CD4-positive, alpha-beta T cell treated with Interleukin-17A for 4 hours (primary cell): ENCODE data around the gene THPO.

Source experiments
- DNase-seq: peaks from one replicate; pipeline ENCODE4 v3.0.0-alpha.2; 2020; ENCODE audit warnings: mixed read lengths

The THPO gene

GRCh38 chr3:184384342-184384741, 6.3 kb upstream of the THPO start:
- DNase-seq: no peak

- DNase-seq: no peak
Measured at GRCh38 chr3:184383033-184383740, 5.2 kb upstream of the THPO start.

GRCh38 chr3:184382326-184383032, 4.5 kb upstream of the THPO start:
- DNase-seq: no peak

- peak; percentile 8 for DNase-seq
Measured at GRCh38 chr3:184381261-184382224, 3.5 kb upstream of the THPO start.

GRCh38 chr3:184380627-184381260, 2.7 kb upstream of the THPO start:
- DNase-seq: peak; percentile 27

- DNase-seq: peak; percentile 46
Measured at GRCh38 chr3:184380185-184380626, 2.2 kb upstream of the THPO start.

- DNase-seq: no peak
Measured at GRCh38 chr3:184379358-184380184, 1.6 kb upstream of the THPO start, which contains the start of gene CHRD. TSS of gene CHRD (plus strand) at chr3:184380054. CDS start at chr3:184380319, 265 bp downstream.

- DNase-seq: no peak
Measured at GRCh38 chr3:184378651-184379357, 797 bp upstream of the THPO start.

- DNase-seq: no peak
Measured at GRCh38 chr3:184377374-184377773, 633 bp downstream of the THPO start.

GRCh38 chr3:184375747-184376461, 2.1 kb downstream of the THPO start:
- no peak for DNase-seq

GRCh38 chr3:184373422-184373821, 4.6 kb downstream of the THPO start:
- DNase-seq: no peak

GRCh38 chr3:184372911-184373310, 5.1 kb downstream of the THPO start:
- no peak for DNase-seq

GRCh38 chr3:184372296-184372821, 5.6 kb downstream of the THPO start:
- DNase-seq: no peak

GRCh38 chr3:184371570-184372018, 6.4 kb downstream of the THPO start:
- peak; percentile 71 for DNase-seq

- DNase-seq: no peak
Measured at GRCh38 chr3:184368586-184369183, 9.3 kb downstream of the THPO start.

- DNase-seq: no peak
Measured at GRCh38 chr3:184368116-184368515, 9.9 kb downstream of the THPO start.

GRCh38 chr3:184366619-184367289, 11.3 kb downstream of the THPO start:
- DNase-seq: no peak

GRCh38 chr3:184362668-184363546, 15.1 kb downstream of the THPO start:
- peak; percentile 94 for DNase-seq
